ENCODE measurements around the gene ZCCHC14.

Gene ZCCHC14

GRCh38 chr16:87356491-87356853 is 136.4 kb downstream of the ZCCHC14 start:
- DNase-seq, result no peak
